Activated T-cell treated with anti-CD3 and anti-CD28 coated beads, Interleukin-2, amount 50 U/mL, for 4 hours (primary cell): ENCODE data around the gene TNFRSF18. TPM values are rescaled to one million over a fixed set of nuclear protein-coding genes. Genes with fewer than 3 reads are reported as not detected.
"Not testable (repeated sequence)": the region's sequence is repeated elsewhere in the genome, so short reads cannot be mapped to it uniquely, and the experiment has no call there.

Experiments used
- ATAC-seq, 2 donors: fragments of 200-7000 bp; cut with Tn5 transposase; one replicate each; pipeline ENCODE4 v1.10.0; 2021
- DNase-seq: peaks from one replicate; pipeline ENCODE4 v3.0.0-alpha.2; 2020
- H3K27me3 Mint-ChIP-seq: one replicate; pipeline ENCODE4 v1.8.0; 2021; ENCODE audit warnings: low read depth, mixed read lengths
- H3K36me3 Mint-ChIP-seq: one replicate; pipeline ENCODE4 v1.8.0; 2022; ENCODE audit warnings: mixed read lengths; ENCODE audit not compliant: insufficient read depth
- H3K4me1 Mint-ChIP-seq: one replicate; pipeline ENCODE4 v1.8.0; 2021; ENCODE audit warnings: low read depth, mixed read lengths
- H3K4me3 Mint-ChIP-seq: one replicate; pipeline ENCODE4 v1.8.0; 2021; ENCODE audit warnings: mild to moderate bottlenecking, moderate library complexity, mixed read lengths
- H3K9me3 Mint-ChIP-seq: one replicate; pipeline ENCODE4 v1.8.0; 2021; ENCODE audit warnings: mixed read lengths
- total RNA-seq, 3 donors: library from RNA; stranded (reverse); gene quantifications; one replicate each; pipeline ENCODE4 v1.2.1, GENCODE V29; 2021

The TNFRSF18 gene
- total RNA-seq, 3 donors from 2014 or later, result 102 to 212 (median 155) TPM

- Mint-ChIP-seq H3K27me3 (no peaks in the 10 kb centered on the region), H3K4me1 (peaks cover 27% of the 10 kb centered on the region), H3K9me3 (no peaks in the 10 kb centered on the region), H3K36me3 (no peaks in the 10 kb centered on the region), H3K4me3 (peak overlapping the region; percentile 80)
- no peak for ATAC-seq
- no peak for DNase-seq
Measured at GRCh38 chr1:1204425-1204920, 1.9 kb downstream of the TNFRSF18 start.

DNA sequence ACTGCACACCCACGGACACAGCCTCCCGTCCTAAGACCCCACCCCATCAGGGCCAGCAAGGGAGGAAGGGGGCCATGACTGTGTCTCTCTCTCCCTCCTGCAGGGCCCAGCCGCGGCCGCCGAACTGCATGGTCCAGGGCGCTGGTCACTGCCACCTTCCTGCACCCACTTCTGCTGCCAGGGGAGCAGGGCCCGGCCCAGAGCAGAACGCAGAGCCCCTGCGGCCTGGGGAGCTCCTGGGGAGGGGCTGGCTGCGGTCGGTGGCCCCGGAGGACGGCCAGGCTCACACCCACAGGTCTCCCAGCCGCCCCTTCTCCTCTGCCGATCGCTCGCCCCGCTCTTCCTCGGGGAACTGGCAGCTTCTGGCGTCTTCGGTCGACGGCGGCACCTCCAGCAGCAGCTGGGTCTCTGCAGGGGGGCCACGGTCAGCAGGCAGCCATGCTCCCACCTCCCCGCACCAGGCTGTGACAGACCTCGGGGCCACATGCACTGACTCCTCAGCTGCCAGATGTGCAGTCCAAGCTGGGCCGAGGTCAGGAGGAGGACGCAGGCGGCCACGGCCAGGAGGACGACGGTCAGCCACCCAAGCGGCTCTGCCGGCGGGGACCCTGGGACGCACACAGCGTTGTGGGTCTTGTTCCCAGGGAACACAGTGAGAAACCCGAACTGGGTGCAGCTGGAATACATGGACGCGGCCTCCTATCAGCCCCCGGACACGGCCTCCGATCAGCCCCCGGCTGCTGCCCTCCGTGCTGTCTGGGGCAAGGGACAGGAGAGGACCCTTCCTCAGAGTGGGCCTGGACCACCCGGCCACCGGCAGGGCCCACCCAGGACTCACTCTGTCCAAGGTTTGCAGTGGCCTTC lies 2.6 kb downstream of the TNFRSF18 start:
- Mint-ChIP-seq H3K4me3 (peak overlapping the region; percentile 58), H3K27me3 (no peaks in the 10 kb centered on the region), H3K9me3 (no peaks in the 10 kb centered on the region), H3K36me3 (no peaks in the 10 kb centered on the region), H3K4me1 (peaks cover 24% of the 10 kb centered on the region)
- ATAC-seq (no peak), DNase-seq (peak; percentile 7)

- ATAC-seq (no peak), DNase-seq (no peak)
- H3K36me3 Mint-ChIP-seq, result no peaks in the 10 kb centered on the region
- peaks cover 19% of the 10 kb centered on the region for H3K4me1 Mint-ChIP-seq
- H3K9me3 Mint-ChIP-seq, result no peaks in the 10 kb centered on the region
- H3K27me3 Mint-ChIP-seq, result no peaks in the 10 kb centered on the region
- H3K4me3 Mint-ChIP-seq, result no peak overlapping the region
Measured at GRCh38 chr1:1202831-1203560, 3.4 kb downstream of the TNFRSF18 start.

GRCh38 chr1:1200876-1201810 lies 5.2 kb downstream of the TNFRSF18 start:
- Mint-ChIP-seq H3K27me3 (no peaks in the 10 kb centered on the region), H3K4me3 (peak overlapping the region; percentile 71), H3K4me1 (peaks cover 8% of the 10 kb centered on the region), H3K9me3 (no peaks in the 10 kb centered on the region), H3K36me3 (no peaks in the 10 kb centered on the region)
- ATAC-seq (peak; percentile 83 to 84), DNase-seq (peak; percentile 95)

DNA sequence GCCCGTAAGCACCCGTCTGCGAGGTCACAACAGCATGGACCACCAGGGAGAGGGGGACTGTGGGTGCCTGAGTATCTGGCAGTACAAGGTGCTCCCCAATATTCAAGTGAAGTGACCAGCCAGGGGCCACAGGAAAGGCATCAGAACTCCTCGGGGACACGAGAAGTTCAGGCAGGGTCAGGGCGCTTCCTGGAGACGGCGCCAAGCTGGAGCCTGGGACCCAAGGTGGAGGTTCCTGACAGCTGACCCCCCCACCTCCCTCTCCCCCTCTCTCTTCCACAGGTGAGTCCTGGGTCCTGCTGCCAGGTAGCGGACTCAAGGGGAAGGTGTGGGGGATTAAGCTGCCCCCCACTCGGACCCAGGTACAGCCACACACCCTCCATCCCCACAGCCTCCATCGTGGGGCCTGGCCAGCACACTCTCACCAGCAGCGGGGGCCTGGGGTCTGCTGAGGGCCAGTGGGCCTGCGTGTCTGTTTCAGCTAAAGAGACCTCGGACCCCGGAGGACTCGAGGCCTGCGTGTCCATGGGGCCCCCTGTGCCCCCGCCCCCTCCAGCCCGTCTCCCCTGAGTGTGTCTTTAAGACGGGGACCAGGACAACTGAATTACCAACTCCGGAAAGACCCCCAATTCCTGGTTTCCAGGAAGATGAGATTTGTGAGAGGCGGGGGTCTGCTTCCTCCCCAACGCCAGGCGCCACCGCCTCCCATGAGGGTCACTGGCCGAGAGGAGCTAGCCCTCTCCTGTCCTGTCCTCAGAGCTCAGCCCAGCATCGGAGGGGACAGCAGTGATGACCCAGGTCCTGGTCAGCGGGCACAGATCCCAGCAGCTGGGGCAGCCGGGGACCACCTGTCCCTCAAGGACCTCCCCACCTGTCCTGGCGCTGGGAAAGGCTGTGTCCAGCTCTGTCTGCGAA lies 6.2 kb downstream of the TNFRSF18 start:
- Mint-ChIP-seq H3K9me3 (peaks cover under 1% of the 10 kb centered on the region), H3K4me3 (peak overlapping the region; percentile 71), H3K27me3 (no peaks in the 10 kb centered on the region), H3K4me1 (peaks cover 8% of the 10 kb centered on the region), H3K36me3 (no peaks in the 10 kb centered on the region)
- ATAC-seq (no peak), DNase-seq (no peak)

- Mint-ChIP-seq H3K4me1 (peaks cover 8% of the 10 kb centered on the region), H3K36me3 (no peaks in the 10 kb centered on the region), H3K9me3 (peaks cover 7% of the 10 kb centered on the region), H3K4me3 (peak overlapping the region; percentile 71), H3K27me3 (no peaks in the 10 kb centered on the region)
- no peak for DNase-seq
- no peak for ATAC-seq
Measured at GRCh38 chr1:1199141-1199960, 7.0 kb downstream of the TNFRSF18 start.

GRCh38 chr1:1198423-1199140 lies 7.8 kb downstream of the TNFRSF18 start:
- DNase-seq (no peak), ATAC-seq (no peak)
- Mint-ChIP-seq H3K36me3 (no peaks in the 10 kb centered on the region), H3K9me3 (peaks cover 7% of the 10 kb centered on the region), H3K4me3 (no peak overlapping the region), H3K4me1 (peaks cover 8% of the 10 kb centered on the region), H3K27me3 (no peaks in the 10 kb centered on the region)

- ATAC-seq (no peak), DNase-seq (no peak)
- Mint-ChIP-seq H3K27me3 (no peaks in the 10 kb centered on the region), H3K36me3 (no peaks in the 10 kb centered on the region), H3K4me1 (peaks cover 8% of the 10 kb centered on the region), H3K4me3 (no peak overlapping the region), H3K9me3 (peaks cover 7% of the 10 kb centered on the region)
Measured at GRCh38 chr1:1197551-1198422, 8.6 kb downstream of the TNFRSF18 start.

DNA sequence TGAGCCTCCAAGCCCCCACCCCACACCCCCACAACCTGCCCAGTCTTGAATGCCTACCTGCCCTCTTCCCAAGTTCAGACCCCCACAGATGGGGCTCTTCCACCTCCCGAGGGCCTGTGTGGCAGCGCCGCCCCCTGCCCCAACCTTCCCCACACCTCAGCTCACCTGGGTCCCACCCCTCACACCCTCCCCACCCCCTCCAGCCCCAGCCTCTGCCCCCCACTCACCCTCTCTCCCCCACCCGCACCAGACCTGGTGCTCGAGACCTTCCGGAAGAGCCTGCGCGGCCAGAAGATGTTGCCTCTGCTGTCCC lies 9.2 kb downstream of the TNFRSF18 start:
- ATAC-seq, result no peak
- H3K9me3 Mint-ChIP-seq, result peaks cover 8% of the 10 kb centered on the region
- H3K27me3 Mint-ChIP-seq, result no peaks in the 10 kb centered on the region
- peaks cover 8% of the 10 kb centered on the region for H3K4me1 Mint-ChIP-seq
- H3K36me3 Mint-ChIP-seq, result no peaks in the 10 kb centered on the region
- no peak for DNase-seq
- no peak overlapping the region for H3K4me3 Mint-ChIP-seq

- no peaks in the 10 kb centered on the region for H3K36me3 Mint-ChIP-seq
- H3K4me3 Mint-ChIP-seq, result no peak overlapping the region
- ATAC-seq (no peak), DNase-seq (no peak)
- peaks cover 8% of the 10 kb centered on the region for H3K4me1 Mint-ChIP-seq
- no peaks in the 10 kb centered on the region for H3K27me3 Mint-ChIP-seq
- peaks cover 13% of the 10 kb centered on the region for H3K9me3 Mint-ChIP-seq
Measured at GRCh38 chr1:1196431-1197187, 9.8 kb downstream of the TNFRSF18 start.

DNA sequence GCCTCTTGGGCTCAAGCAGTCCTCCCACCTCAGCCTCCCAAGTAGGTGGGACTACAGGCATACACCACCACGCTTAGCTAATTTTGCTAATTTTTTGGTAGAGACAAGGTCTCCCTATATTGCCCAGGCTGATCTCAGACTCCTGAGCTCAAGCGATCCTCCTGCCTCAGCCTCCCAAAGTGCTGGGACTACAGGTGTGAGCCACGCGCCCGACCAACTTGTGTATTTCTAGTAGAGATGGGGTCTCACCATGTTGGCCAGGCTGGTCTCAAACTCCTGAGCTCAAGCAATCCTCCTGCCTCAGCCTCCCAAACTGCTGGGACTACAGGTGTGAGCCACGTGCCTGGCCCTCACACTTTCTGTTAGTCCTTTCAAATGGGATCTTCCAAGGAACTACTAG lies 10.7 kb downstream of the TNFRSF18 start:
- not testable (repeated sequence) for H3K27me3 Mint-ChIP-seq, H3K4me1 Mint-ChIP-seq, H3K36me3 Mint-ChIP-seq, ATAC-seq, H3K4me3 Mint-ChIP-seq, DNase-seq
- peaks cover 13% of the 10 kb centered on the region for H3K9me3 Mint-ChIP-seq
